Keratinocyte (primary cell): ENCODE measurements around the gene EXOC3L1. TPM values are rescaled to one million over a fixed set of nuclear protein-coding genes. Genes with fewer than 3 reads are reported as not detected.
A peak's percentile ranks its signal among the peaks of the same experiment; 100 is the strongest.

Experiments used
- DNase-seq: peaks from one replicate; pipeline ENCODE4 v3.0.0-alpha.2; 2011; ENCODE audit warnings: low read depth, missing footprints, low spot score
- FAIRE-seq: peaks from 2 replicates; lab custom pipeline; 2011; peaks lifted over from hg19 to GRCh38; lab: Jason Lieb, UNC
- H2AFZ ChIP-seq: 2 replicates; pipeline ENCODE4 v1.6.0; 2012; ENCODE audit warnings: low read length, control low read depth, inconsistent platforms; ENCODE audit not compliant: control insufficient read depth
- H3K27ac ChIP-seq: 2 replicates; pipeline ENCODE4 v1.5.1; 2011; ENCODE audit warnings: low read length; ENCODE audit not compliant: control insufficient read depth, insufficient read depth
- H3K27me3 ChIP-seq: 3 replicates; pipeline ENCODE4 v1.6.0; 2011; ENCODE audit warnings: low read length; ENCODE audit not compliant: control insufficient read depth, insufficient read depth; ENCODE audit errors: extremely low read depth
- H3K36me3 ChIP-seq, 2 experiments: 2 replicates in 1 of 2; 3 replicates in 1 of 2; pipeline ENCODE4 v1.5.1; 2011; ENCODE audit warnings: low read length in 2 of 2, mild to moderate bottlenecking in 1 of 2; ENCODE audit not compliant: control insufficient read depth in 2 of 2, insufficient read depth in 2 of 2; ENCODE audit errors: extremely low read depth in 1 of 2
- H3K4me1 ChIP-seq: 3 replicates; pipeline ENCODE4 v1.5.1; 2011; ENCODE audit warnings: low read length; ENCODE audit not compliant: control insufficient read depth, insufficient read depth; ENCODE audit errors: extremely low read depth
- H3K4me2 ChIP-seq: 3 replicates; pipeline ENCODE4 v1.6.0; 2011; ENCODE audit warnings: low read depth, low read length; ENCODE audit not compliant: control insufficient read depth, insufficient read depth; ENCODE audit errors: extremely low read depth
- H3K4me3 ChIP-seq, 3 experiments: fragments of 200-600 bp in 1 of 3; sonication (generic) in 1 of 3; 2 replicates in 2 of 3; 3 replicates in 1 of 3; pipeline ENCODE4 v1.5.1; 2011 to 2016; ENCODE audit warnings: low read length in 3 of 3, mild to moderate bottlenecking in 3 of 3, control low read depth in 2 of 3, inconsistent platforms in 1 of 3, low read depth in 1 of 3, mixed read lengths in 1 of 3, mixed run types in 1 of 3, moderate library complexity in 1 of 3; ENCODE audit not compliant: control insufficient read depth in 2 of 3, insufficient read depth in 2 of 3; ENCODE audit errors: extremely low read depth in 1 of 3
- H3K79me2 ChIP-seq: 2 replicates; pipeline ENCODE4 v1.6.0; 2012; ENCODE audit warnings: low read length; ENCODE audit not compliant: control insufficient read depth, insufficient read depth
- H3K9ac ChIP-seq: 3 replicates; pipeline ENCODE4 v1.6.0; 2011; ENCODE audit warnings: low read length; ENCODE audit not compliant: control insufficient read depth, insufficient read depth; ENCODE audit errors: extremely low read depth
- H3K9me1 ChIP-seq: 3 replicates; pipeline ENCODE4 v1.6.0; 2011; ENCODE audit warnings: low read length; ENCODE audit not compliant: control insufficient read depth, insufficient read depth; ENCODE audit errors: extremely low read depth
- H3K9me3 ChIP-seq: 2 replicates; pipeline ENCODE4 v1.5.1; 2012; ENCODE audit warnings: low read depth, low read length; ENCODE audit not compliant: control insufficient read depth
- H4K20me1 ChIP-seq: 3 replicates; pipeline ENCODE4 v1.6.0; 2011; ENCODE audit warnings: low read length; ENCODE audit not compliant: control insufficient read depth, insufficient read depth; ENCODE audit errors: extremely low read depth
- EZH2 ChIP-seq: IDR thresholded peaks from one replicate; pipeline ENCODE4 v1.6.1; 2012; ENCODE audit warnings: inconsistent platforms, mild to moderate bottlenecking, low read length, moderate library complexity
- dilution Hi-C: fragments of 300-500 bp; cut with MboI; formaldehyde crosslinking; loops from one replicate; pipeline ENCODE4 v1.7.0; 2020; ENCODE audit warnings: low sequenced_read_pairs; ENCODE audit not compliant: extremely low pct_ligation_motif_present
- polyA plus RNA-seq, 5 experiments: library from polyadenylated mRNA; depleted of rRNA in 3 of 5; stranded (reverse) in 3 of 5; stranded (forward) in 1 of 5; unstranded in 1 of 5; fragments of >200 nt; gene quantifications; 1 replicate in 1 of 5; 2 replicates in 3 of 5; 3 replicates in 1 of 5; pipeline versions ENCODE4 v1.2.1 to v1.2.3, GENCODE V29; 2011 to 2012; ENCODE audit warnings: missing spikeins in 2 of 5, low read depth in 1 of 5, low replicate concordance in 1 of 5
- TF ChIP-seq, protein P1 (sequence below), 3 experiments: IDR thresholded peaks in 1 of 3; conservative IDR thresholded peaks in 1 of 3; optimal IDR thresholded peaks in 1 of 3; 2 replicates in 2 of 3; 3 replicates in 1 of 3; pipeline versions ENCODE3 to v1.5.1; 2011; ENCODE audit warnings: low read length in 3 of 3, mild to moderate bottlenecking in 3 of 3, moderate library complexity in 2 of 3, control low read depth in 1 of 3, inconsistent platforms in 1 of 3; ENCODE audit not compliant: insufficient read depth in 2 of 3; ENCODE audit errors: extremely low read depth in 1 of 3

The EXOC3L1 gene
- polyA plus RNA-seq, 1 donor (not counting 4 experiments of a cell fraction or from before 2014, with no cell fraction given) = not detected

DNA sequence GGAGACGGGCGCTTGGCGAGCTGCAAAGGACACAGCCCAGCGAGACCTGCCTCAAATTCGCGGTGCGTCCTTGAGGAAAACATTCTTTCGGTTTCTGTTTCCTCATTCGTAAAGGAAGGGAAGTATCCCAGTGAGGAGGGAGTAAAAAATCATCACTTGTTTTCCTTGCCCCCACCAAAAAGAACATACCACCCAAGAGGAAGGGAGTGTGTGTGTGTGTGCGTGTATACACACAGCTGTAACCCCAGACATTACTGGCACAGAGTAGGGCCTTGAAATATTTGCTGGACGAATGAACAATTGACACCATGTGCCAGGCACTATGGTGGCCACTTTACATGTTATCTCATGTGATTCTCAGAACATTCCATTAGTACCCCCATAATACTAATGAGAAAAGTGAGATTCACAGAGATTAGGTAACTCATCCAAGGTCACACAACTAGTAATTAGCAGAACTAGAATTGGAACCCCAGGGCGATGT is 4.2 kb downstream of the EXOC3L1 start:
- H3K79me2 ChIP-seq = peaks cover 7% of the 10 kb centered on the region
- no peak for FAIRE-seq
- dilution Hi-C loops = no loop called here

GRCh38 chr16:67184995-67185650 is 4.8 kb downstream of the EXOC3L1 start:
- TF ChIP-seq, protein P1, sequence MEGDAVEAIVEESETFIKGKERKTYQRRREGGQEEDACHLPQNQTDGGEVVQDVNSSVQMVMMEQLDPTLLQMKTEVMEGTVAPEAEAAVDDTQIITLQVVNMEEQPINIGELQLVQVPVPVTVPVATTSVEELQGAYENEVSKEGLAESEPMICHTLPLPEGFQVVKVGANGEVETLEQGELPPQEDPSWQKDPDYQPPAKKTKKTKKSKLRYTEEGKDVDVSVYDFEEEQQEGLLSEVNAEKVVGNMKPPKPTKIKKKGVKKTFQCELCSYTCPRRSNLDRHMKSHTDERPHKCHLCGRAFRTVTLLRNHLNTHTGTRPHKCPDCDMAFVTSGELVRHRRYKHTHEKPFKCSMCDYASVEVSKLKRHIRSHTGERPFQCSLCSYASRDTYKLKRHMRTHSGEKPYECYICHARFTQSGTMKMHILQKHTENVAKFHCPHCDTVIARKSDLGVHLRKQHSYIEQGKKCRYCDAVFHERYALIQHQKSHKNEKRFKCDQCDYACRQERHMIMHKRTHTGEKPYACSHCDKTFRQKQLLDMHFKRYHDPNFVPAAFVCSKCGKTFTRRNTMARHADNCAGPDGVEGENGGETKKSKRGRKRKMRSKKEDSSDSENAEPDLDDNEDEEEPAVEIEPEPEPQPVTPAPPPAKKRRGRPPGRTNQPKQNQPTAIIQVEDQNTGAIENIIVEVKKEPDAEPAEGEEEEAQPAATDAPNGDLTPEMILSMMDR (optimal IDR thresholded peaks at IDR 0.05 in 1 of 3, IDR thresholded peaks at IDR 0.05 in 1 of 3, conservative IDR thresholded peaks at IDR 0.05 in 1 of 3; ENCODE audit: extremely low read depth in 1 of 3, insufficient read depth in 2 of 3, low read length in 3 of 3) = peak; percentile 79 to 94 (median 82)
- no peak for TF ChIP-seq EZH2
- H3K27ac ChIP-seq = no peak overlapping the region
- no peak overlapping the region for H2AFZ ChIP-seq
- FAIRE-seq = peak; percentile 72
- no peak overlapping the region for H3K9ac ChIP-seq
- H3K4me2 ChIP-seq = peak overlapping the region; percentile 73
- H3K79me2 ChIP-seq = peaks cover 7% of the 10 kb centered on the region
- H3K4me3 ChIP-seq = no peak overlapping the region
- H3K4me1 ChIP-seq = peaks cover 25% of the 10 kb centered on the region
- dilution Hi-C loops = no loop called here
- no peaks in the 10 kb centered on the region for H3K9me3 ChIP-seq
- H3K27me3 ChIP-seq = no peaks in the 10 kb centered on the region
- no peaks in the 10 kb centered on the region for H4K20me1 ChIP-seq
- H3K36me3 ChIP-seq = no peaks in the 10 kb centered on the region
- peak; percentile 56 for DNase-seq
- H3K9me1 ChIP-seq = peaks cover 2% of the 10 kb centered on the region

More for the DNA sequence above, 4.2 kb downstream of the EXOC3L1 start:
- Histone ChIP-seq H3K9me1 (peaks cover 2% of the 10 kb centered on the region), H3K36me3 (no peaks in the 10 kb centered on the region), H3K27ac (no peak overlapping the region), H3K9me3 (no peaks in the 10 kb centered on the region), H3K4me2 (peak overlapping the region; percentile 73), H2AFZ (no peak overlapping the region), H3K27me3 (no peaks in the 10 kb centered on the region), H3K9ac (no peak overlapping the region), H3K4me1 (peaks cover 25% of the 10 kb centered on the region), H4K20me1 (no peaks in the 10 kb centered on the region), H3K4me3 (no peak overlapping the region)
- DNase-seq = no peak
- TF ChIP-seq EZH2 = no peak
- TF ChIP-seq, protein P1 (optimal IDR thresholded peaks at IDR 0.05 in 1 of 3, IDR thresholded peaks at IDR 0.05 in 1 of 3, conservative IDR thresholded peaks at IDR 0.05 in 1 of 3; ENCODE audit: extremely low read depth in 1 of 3, insufficient read depth in 2 of 3, low read length in 3 of 3) = no peak
